ENCODE data around the gene PDX1.

Gene PDX1

DNA sequence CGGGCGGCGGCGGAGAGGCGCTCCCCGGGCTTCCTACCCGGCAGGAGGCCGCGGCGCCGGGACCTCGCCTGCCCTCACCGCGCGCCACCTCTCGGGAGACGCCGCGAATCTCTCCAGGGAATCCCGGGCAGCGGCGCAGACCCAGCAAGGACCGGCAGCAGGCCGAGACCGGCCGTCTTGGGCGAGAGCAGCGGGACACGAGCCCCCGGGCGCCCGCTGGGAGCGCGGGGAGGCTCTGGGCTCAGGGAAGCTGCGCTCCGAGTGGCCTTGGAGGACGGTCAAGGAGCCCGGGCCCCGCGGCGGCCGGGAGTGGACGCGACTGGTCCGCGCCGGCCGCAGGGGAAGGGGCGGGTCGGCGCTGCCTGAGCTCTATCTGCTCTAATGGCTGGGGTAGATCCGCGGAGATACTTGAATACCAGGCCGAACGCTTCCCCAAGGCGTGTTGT is 34.6 kb downstream of the PDX1 start:
- DNase-seq (ENCODE audit: low spot score): no peak
- CTCF ChIA-PET: interaction anchor here (0.5 to 2.6 kb wide), 17 partner anchors 8 to 594 kb away, joined by 3 to 20 read pairs (median 5); no protein-coding TSS in a partner anchor
- POLR2A ChIA-PET (ENCODE audit: low non-redundant PET): no interaction called here
- TF ChIP-seq, protein P1, sequence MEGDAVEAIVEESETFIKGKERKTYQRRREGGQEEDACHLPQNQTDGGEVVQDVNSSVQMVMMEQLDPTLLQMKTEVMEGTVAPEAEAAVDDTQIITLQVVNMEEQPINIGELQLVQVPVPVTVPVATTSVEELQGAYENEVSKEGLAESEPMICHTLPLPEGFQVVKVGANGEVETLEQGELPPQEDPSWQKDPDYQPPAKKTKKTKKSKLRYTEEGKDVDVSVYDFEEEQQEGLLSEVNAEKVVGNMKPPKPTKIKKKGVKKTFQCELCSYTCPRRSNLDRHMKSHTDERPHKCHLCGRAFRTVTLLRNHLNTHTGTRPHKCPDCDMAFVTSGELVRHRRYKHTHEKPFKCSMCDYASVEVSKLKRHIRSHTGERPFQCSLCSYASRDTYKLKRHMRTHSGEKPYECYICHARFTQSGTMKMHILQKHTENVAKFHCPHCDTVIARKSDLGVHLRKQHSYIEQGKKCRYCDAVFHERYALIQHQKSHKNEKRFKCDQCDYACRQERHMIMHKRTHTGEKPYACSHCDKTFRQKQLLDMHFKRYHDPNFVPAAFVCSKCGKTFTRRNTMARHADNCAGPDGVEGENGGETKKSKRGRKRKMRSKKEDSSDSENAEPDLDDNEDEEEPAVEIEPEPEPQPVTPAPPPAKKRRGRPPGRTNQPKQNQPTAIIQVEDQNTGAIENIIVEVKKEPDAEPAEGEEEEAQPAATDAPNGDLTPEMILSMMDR (conservative IDR thresholded peaks at IDR 0.05; ENCODE audit: low read depth): no peak
- H3K27ac ChIP-seq: 0 out of 2 replicates have a peak overlapping the region, but pooled peaks have one; percentile 15

DNA sequence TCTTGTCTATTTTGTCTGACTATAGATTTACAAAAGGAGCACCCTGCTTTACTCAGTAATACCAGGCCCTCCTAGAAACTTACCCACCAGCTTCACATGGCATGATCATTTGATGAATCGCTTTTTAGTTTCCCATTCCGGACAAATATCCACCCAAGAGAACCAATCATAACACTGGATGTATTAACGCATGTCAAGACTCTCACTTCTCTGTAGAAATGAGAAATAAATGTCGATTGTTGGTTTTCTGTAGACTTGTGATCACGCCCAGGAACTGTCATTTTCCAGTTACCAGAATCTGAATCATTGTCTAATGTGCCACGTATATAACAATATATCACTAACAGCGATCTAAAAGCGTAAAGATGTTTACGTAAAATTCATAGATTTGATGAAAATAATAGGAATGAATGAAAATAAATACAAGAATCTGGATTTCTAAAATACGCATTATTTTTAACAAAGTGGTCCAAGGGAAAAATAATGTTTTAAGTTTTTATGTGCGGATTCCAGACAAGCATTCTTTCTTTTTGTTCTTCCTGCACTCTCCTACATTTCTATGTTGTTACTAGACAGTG is 35.3 kb downstream of the PDX1 start:
- DNase-seq (ENCODE audit: low spot score): no peak
- ChIA-PET POLR2A (ENCODE audit: low non-redundant PET) (no interaction called here), CTCF (interaction anchor here (1.1 to 2.6 kb wide), 3 partner anchors 29 to 128 kb away, joined by 3 to 20 read pairs (median 20); no protein-coding TSS in a partner anchor)
- no peak overlapping the region for H3K27ac ChIP-seq
- TF ChIP-seq, protein P1 (conservative IDR thresholded peaks at IDR 0.05; ENCODE audit: low read depth): no peak

DNA sequence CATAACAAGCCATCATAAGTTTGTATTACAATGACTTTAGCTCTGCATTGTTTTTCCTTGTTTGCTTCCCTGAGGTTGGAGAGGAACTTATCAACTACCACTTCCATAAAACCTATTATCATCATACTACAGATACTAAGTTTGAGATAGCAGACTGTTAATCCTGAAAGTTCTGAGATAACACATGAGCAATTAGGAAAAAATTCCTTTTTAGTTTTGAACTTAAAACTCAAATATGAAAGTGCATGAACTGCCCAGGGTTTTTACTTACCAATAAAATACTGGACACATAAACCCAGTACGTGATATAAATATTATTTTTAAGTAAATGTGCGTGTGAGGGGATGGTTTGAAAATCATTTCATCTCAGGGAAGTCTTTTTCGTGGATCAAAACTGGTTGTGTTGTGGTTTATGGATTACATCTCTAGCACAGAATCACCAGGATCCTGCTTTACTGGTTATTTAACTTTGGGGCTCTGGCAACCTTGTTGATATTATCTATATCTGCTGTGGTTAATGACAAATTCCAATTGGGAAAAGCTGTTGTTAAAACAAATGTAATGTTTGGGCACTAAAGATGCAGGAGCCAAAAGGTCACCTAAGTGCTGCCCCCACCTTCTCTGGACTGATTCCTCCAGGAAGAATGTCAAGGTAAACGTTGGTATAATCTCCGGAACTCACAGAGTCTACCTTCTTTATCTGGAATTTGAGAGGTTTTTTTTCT is 36.9 kb downstream of the PDX1 start:
- H3K27ac ChIP-seq: no peak overlapping the region
- DNase-seq (ENCODE audit: low spot score): no peak
- ChIA-PET CTCF (interaction anchor here (0.6 kb wide), 1 partner anchor 130 kb away, joined by 3 read pairs; no protein-coding TSS in a partner anchor), POLR2A (ENCODE audit: low non-redundant PET) (no interaction called here)
- TF ChIP-seq, protein P1 (conservative IDR thresholded peaks at IDR 0.05; ENCODE audit: low read depth): no peak

DNA sequence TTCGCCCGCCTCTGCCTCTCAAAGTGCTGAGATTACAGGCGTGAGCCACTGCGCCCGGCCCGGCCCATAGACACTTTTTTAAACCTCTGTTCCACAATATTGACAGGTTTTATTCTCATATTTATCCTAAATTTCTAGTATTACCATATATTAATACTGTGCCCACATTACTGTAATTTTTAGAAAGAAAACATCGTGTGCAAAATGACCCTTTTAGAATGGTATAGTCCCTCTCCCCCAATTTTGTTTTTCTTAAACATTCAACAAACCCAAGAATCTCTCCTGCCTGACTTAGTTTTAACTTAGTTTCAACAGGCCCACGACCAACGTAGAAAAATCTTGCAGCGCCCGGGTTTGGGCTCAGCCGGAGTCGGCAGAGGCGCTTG is 40.2 kb downstream of the PDX1 start:
- POLR2A ChIA-PET (ENCODE audit: low non-redundant PET): no interaction called here
- CTCF ChIA-PET: interaction anchor here (0.5 to 1.1 kb wide), 4 partner anchors 130 to 1411 kb away, joined by 3 to 5 read pairs (median 4); no protein-coding TSS in a partner anchor
- DNase-seq (ENCODE audit: low spot score): no peak
- H3K27ac ChIP-seq: no peak overlapping the region
- TF ChIP-seq, protein P1 (conservative IDR thresholded peaks at IDR 0.05; ENCODE audit: low read depth): no peak

DNA sequence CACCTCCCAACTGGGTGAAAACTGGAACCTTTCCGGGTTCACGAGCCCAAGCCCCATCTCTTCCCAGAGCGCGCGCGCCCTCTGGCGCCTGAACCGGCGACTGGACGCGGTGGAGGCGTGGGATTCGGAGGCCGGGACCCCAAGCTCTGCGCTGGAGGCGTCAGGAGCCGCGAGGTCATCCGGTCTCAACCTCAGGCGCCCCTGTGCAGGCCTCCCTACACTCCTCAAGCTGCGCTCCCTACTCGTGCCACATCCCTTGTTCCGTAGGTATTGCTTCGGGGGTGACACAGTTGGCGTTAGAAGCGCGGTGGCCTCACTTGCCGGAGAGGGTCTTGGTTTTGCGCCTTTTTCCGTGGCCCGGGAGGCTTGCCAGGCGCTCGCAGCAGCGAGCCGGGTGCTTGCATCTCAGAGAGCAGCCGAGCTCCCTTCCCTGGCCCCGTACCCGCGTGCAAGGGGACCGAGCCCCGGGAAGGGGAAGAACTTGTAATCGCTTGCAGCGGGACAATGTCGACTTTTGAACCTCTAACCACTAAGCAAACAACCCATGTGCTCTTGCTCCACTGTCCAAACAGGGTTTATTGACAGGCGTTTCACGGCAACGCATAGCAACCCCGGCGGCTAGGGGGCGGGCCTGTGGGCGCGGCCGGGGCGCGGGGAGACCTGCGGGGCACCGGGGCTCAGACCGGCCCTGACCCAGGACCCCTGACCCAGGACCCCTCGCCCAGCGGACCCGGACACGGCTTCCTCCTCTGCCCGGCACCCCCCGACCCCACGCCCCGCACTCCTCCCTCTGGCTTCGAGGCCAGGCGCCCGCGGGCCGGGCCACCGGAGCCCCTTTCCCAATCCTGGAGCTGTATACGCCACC is 40.8 kb downstream of the PDX1 start:
- POLR2A ChIA-PET (ENCODE audit: low non-redundant PET): no interaction called here
- H3K27ac ChIP-seq: no peak overlapping the region
- peak; percentile 36 for DNase-seq (ENCODE audit: low spot score)
- TF ChIP-seq, protein P1 (conservative IDR thresholded peaks at IDR 0.05; ENCODE audit: low read depth): peak; percentile 25; the same call in 1 of the 2 replicates
- CTCF ChIA-PET: interaction anchor here (0.5 to 1.1 kb wide), 5 partner anchors 8 to 1410 kb away, joined by 3 to 5 read pairs (median 4); partner anchors contain the start of gene CDX2
